GM12874 (cell line): Measurements from ENCODE around the gene AGBL3.

ENCODE experiments used
- TF ChIP-seq, protein P1 (sequence below): IDR thresholded peaks from 2 replicates; pipeline ENCODE4 v1.5.1; 2011; ENCODE audit warnings: low read depth, mild to moderate bottlenecking, control low read depth, low read length, moderate library complexity; ENCODE audit not compliant: insufficient read depth

AGBL3 gene

DNA sequence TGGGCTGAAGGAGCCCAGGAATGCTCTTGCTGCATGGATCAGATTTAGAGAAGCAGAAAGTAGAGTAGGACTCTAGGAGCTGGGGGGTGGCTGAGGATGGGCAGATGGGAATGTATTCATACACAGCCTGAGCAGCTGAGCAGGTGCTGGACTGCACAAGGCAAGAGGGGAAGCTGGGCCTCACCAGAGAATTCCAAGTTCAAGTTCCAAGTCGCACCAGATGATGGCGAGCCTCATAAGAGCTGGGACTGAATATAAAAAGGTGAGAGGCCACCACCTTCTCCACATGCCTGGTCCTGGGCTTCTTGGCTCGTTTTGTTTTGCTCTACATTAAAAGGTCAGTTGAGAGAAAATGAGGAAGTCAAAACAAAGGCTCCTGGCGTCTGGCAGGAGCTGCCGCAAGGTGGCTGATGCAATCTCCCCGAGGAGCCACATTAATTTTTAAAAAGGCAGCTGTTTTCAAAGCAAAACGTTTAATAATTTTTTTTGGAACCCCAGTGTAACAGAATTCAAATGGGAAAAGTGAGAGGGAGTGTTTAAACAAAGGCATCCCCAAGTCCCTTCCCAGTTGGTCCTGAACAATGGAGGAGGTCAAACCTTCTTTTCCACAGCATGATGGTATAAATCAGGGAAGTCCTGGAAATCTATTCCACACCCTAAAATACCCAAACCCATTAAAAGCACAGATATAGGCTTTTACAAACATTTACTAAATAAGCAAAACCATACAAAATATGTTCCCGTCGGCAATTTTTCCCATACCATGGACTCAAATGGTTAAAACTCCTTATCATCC is 174.7 kb downstream of the AGBL3 start:
- TF ChIP-seq, protein P1, sequence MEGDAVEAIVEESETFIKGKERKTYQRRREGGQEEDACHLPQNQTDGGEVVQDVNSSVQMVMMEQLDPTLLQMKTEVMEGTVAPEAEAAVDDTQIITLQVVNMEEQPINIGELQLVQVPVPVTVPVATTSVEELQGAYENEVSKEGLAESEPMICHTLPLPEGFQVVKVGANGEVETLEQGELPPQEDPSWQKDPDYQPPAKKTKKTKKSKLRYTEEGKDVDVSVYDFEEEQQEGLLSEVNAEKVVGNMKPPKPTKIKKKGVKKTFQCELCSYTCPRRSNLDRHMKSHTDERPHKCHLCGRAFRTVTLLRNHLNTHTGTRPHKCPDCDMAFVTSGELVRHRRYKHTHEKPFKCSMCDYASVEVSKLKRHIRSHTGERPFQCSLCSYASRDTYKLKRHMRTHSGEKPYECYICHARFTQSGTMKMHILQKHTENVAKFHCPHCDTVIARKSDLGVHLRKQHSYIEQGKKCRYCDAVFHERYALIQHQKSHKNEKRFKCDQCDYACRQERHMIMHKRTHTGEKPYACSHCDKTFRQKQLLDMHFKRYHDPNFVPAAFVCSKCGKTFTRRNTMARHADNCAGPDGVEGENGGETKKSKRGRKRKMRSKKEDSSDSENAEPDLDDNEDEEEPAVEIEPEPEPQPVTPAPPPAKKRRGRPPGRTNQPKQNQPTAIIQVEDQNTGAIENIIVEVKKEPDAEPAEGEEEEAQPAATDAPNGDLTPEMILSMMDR: 0 out of 2 replicates have a peak, but pooled peaks have one; percentile 5

DNA sequence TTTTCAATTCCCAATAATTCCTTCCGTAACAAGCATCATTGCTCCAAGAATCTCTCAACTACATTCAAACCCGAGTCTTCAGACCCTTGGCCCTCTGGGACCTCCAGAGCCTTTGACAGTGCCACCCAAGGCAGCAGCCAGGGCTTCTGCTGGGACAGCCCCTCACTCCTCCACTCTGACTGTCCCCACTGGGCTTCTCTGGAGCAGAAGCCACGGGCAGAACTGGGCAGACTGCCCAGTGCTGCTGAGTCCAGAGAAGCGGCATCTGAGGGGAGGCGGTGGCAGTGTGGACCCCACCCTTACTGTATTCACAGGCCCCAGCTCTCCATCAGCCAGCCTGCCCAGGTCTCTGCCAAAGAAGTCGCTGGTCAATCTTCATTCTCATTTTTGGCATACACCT is 175.4 kb downstream of the AGBL3 start:
- TF ChIP-seq, protein P1: no peak

DNA sequence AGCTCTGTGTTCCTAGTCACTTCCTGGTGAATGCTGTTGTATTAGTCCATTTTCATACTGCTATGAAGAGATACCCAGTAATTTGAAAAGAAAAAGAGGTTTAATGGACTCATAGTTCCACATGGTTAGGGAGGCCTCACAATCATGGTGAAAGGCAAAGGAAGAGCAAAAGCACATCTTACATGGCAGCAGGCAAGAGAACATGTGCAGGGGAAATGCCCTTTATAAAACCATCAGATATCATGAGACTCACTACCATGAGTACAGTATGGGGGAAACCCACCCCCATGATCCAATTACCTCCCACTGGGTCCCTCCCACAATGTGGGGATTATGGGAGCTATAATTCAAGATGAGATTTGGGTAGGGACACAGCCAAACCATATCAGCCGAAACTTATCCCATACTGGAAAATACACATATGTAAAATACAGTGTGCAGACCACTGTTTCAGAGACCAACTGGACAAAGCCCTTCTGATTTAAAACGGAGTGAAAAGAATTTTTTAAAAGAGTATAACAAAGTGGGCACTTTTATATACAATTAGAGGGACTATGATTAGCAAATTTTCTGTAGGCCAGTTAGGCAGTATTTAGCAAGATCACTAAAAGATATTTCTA is 176.2 kb downstream of the AGBL3 start:
- TF ChIP-seq, protein P1: no peak

DNA sequence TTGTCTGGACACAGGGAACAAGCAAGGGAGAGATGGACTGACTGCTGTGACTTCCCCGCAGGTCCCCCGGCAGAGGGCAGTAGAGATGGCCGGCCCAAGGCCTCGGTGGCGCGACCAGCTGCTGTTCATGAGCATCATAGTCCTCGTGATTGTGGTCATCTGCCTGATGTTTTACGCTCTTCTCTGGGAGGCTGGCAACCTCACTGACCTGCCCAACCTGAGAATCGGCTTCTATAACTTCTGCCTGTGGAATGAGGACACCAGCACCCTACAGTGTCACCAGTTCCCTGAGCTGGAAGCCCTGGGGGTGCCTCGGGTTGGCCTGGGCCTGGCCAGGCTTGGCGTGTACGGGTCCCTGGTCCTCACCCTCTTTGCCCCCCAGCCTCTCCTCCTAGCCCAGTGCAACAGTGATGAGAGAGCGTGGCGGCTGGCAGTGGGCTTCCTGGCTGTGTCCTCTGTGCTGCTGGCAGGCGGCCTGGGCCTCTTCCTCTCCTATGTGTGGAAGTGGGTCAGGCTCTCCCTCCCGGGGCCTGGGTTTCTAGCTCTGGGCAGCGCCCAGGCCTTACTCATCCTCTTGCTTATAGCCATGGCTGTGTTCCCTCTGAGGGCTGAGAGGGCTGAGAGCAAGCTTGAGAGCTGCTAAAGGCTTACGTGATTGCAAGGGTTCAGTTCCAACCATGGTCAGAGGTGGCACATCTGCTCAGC is 178.2 kb downstream of the AGBL3 start:
- TF ChIP-seq, protein P1: no peak

DNA sequence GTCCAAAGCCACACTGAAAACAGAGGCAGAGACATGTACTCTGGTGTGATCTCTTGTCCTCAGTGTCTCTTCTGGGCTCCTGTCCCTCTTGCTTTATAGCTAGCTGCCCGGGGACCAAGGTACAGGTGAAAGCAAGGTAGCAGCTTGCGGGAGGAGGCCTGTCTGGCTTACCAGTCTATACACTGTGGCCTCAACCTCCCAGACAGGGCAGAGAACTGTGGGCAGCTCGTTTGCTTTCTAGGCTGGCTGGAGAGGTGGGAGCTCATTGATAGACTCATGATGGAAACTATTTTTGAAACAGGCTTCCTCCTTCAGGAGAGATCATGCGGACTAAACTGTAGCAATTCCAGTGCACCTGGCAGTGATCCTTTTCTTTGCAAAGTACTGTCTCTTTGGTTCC is 179.6 kb downstream of the AGBL3 start:
- TF ChIP-seq, protein P1: no peak

DNA sequence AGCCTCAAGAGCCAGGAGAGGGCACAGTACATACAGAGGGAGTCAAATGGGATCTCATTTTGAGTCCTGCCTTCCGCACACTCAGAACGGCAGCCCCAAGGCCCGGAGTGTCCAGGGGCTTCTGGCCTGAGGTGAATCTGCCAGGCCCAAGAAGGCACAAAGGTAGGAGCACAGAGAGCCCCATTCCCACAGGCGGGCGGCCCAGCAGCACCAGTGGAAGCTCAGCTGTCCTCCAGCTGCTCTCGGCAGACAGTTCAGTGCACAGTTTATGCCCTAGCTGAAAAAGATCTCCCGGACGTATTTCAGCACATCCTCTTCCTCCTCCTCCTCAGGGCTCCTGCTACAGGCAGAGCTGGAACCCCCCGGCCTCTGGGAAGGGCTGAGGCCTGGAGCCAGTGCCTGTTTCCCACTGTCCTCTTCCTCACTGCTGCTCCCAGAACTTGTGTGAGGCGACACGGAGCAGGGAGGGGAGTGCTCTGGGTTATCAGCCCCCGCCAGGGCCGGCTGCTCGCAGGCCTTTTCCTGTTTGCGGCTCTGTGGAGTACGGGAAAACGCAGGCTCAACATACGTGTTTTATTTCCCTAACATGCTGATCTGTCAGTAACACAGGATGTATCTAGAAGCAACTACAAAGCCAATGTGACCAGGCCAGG is 180.2 kb downstream of the AGBL3 start:
- TF ChIP-seq, protein P1: no peak
